GM19452 (cell line): ENCODE data around the gene SF3B5.
"Not testable (repeated sequence)": the region's sequence is repeated elsewhere in the genome, so short reads cannot be mapped to it uniquely, and the experiment has no call there.

Experiments used
- ATAC-seq: cut with Tn5 transposase; IDR thresholded peaks from one replicate; pipeline ENCODE4 v1.9.1; 2021; ENCODE audit not compliant: unreplicated experiment

SF3B5 gene

DNA sequence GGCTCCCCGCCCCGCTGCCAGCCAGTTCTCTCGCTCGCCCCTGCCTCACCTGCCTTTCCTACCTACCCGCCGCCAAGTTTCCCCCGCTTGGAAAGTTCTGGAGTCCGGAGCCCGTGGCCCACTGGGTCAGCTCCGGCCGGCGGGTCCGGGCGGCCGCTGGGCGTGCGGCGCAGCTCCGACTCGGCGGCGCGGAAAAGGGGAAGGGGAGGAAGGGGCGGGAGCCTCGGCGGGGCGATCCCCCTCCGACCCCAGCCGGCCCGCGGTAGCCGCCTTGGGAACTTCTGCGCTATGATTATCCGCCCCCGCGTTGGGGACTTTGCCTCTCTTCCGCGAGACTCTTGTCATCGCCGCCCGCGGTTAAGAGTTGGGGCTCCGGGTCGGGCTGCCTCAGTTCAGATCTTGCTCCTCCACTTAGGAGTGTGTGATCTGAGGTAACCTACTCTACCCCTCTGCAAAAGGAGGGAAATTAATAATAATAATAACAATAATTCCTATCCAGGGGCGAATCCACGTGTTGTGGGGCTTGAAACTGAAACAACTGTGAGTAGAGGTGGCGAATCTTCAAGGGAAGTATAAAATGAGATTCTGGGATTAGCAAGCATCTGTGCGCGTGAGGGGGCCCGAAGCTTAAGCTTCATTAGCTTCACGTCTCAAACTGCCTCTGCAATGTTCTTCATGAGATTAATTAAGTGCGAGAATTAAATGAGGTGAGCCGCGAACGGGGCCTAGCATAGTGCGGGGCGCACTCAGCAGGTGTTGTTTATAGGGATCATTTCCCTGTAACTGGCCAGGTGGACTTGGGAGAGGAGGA is 30.8 kb downstream of the SF3B5 start:
- ATAC-seq, result peak; percentile 5

- ATAC-seq, result peak; percentile 88
These were observed 31.5 kb downstream of the SF3B5 start for GRCh38 chr6:144063744-144064401.

GRCh38 chr6:144063246-144063743 is 32.1 kb downstream of the SF3B5 start:
- peak; percentile 0 for ATAC-seq

- no peak for ATAC-seq
These were observed 32.6 kb downstream of the SF3B5 start for GRCh38 chr6:144062786-144063185.

DNA sequence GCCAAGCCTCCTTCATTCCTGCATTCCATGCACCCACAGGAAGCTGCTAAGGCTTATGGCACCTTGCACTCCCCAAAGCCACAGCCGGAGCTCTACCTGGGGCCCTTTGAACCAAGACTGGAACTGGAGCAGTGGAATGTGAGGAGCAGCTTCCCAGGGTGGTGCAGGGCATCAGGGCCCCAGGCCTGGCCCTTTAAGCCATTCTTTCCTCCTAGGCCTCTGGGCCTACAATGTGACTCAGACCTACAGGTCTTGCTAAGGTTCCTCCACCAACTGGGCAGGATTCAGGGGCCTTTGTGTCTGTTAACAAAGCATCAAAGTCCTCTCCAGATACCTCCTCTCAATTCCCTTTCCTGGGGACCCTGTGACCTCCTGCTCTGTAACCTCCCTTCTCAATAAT is 36.2 kb downstream of the SF3B5 start:
- ATAC-seq, result no peak

DNA sequence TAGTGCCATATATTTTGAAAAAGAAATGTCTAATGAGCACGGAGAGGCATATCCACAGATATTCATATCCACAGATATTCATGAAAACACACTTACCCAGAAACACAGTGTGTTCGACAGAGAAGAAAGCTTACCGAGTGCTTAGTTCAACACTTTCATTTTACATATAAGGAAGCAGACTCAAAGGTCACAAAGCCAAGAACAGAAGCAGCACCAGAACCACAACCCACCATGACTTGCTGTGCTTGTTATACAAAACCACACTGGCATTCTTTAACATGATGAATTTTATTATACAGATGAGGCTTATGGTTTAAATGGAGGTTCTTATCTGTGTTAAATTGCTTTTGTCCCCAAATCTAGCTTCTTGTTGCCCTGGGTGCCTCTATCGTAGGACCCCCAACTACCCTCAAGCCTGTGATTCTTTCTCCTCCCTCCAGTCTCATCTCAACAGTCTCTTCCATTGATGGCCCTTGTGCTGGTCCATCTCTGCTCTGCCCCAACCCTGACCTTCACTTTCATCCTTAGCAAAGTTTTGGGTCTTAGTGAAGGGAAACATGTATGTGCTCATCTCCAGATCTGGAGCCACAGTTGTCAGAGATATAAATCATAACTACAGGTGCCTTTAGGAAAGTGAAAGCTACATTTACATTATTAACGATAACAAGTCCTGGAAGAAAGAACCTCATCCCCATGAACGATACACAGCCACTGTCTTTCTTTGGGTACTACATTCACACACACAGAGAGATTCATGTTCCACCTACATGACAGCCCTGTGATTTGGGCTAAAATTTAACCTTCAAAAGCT is 40.0 kb downstream of the SF3B5 start:
- peak; percentile 90 for ATAC-seq

DNA sequence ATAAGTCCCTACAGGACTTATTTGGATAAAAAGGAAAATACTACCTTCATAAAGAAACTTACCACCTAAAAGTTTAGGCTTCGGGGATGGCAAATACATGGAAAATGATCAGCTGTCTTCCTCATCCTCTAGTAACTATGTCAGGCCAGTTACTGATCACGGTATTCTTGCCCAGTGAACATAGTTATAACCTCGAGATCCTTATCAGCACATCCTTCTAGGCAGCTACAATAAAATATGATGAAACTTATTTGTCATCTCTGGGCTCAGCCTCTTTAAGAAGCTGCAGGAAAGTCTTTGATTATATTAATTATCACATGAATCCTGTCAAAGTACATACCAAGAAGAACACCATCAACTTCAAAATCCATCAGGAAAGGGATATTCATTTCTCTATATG is 41.8 kb downstream of the SF3B5 start:
- ATAC-seq, result no peak

- no peak for ATAC-seq
These were observed 42.9 kb downstream of the SF3B5 start for GRCh38 chr6:144052488-144052887.

DNA sequence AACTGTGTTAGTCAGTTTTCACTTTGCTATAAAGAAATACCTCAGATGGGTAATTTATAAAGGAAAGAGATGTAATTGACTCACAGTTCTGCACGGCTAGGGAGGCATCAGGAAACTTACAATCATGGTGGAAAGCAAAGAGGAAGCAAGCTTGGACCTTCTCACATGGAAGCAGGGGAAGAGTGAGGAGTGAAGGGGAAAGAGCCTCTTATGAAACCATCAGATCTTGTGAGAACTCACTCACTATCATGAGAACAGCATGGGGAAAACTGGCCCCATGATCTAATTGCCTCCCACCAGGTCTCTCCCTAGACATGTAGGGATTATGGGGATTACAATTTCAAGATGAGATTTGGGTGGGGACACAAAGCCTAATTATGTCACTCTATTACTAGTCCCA is 46.0 kb downstream of the SF3B5 start:
- no peak for ATAC-seq

- no peak for ATAC-seq
These were observed 47.7 kb downstream of the SF3B5 start for GRCh38 chr6:144047688-144048087.

- ATAC-seq, result not testable (repeated sequence)
These were observed 48.7 kb downstream of the SF3B5 start for GRCh38 chr6:144046672-144047071.

GRCh38 chr6:144044989-144045388 is 50.4 kb downstream of the SF3B5 start:
- ATAC-seq, result not testable (repeated sequence)
